Neural cell (in vitro differentiated cells): Measurements from ENCODE around the gene RBP4.

Experiments
- EP300 ChIP-seq: fragments of 450-650 bp; conservative IDR thresholded peaks from 2 replicates; pipeline ENCODE4 v1.6.1; 2014; ENCODE audit warnings: antibody characterized with exemption, mild to moderate bottlenecking, moderate library complexity; ENCODE audit not compliant: poor library complexity, severe bottlenecking
- EZH2 ChIP-seq: fragments of 200-600, 300-800 bp; shearing (Covaris generic), sonication (generic); IDR thresholded peaks from 2 replicates; pipeline ENCODE4 v1.6.1; 2014; ENCODE audit warnings: antibody characterized with exemption, low read length, borderline replicate concordance, mild to moderate bottlenecking; ENCODE audit not compliant: insufficient read depth, poor library complexity, severe bottlenecking
- POLR2AphosphoS5 ChIP-seq: IDR thresholded peaks from 2 replicates; pipeline ENCODE4 v1.6.1; 2012
- RAD21 ChIP-seq: fragments of 450-650 bp; conservative IDR thresholded peaks from 2 replicates; pipeline ENCODE4 v1.6.1; 2014; ENCODE audit warnings: antibody characterized with exemption, mild to moderate bottlenecking, moderate library complexity
- TF ChIP-seq, protein P1 (sequence below): fragments of 450-650 bp; IDR thresholded peaks from 2 replicates; pipeline ENCODE4 v1.5.1; 2014; ENCODE audit warnings: antibody characterized with exemption, mild to moderate bottlenecking, moderate library complexity; ENCODE audit not compliant: poor library complexity, severe bottlenecking
- TF ChIP-seq, protein P2 (sequence below): IDR thresholded peaks from 2 replicates; pipeline ENCODE4 v1.6.1; 2012; ENCODE audit warnings: borderline replicate concordance

DNA sequence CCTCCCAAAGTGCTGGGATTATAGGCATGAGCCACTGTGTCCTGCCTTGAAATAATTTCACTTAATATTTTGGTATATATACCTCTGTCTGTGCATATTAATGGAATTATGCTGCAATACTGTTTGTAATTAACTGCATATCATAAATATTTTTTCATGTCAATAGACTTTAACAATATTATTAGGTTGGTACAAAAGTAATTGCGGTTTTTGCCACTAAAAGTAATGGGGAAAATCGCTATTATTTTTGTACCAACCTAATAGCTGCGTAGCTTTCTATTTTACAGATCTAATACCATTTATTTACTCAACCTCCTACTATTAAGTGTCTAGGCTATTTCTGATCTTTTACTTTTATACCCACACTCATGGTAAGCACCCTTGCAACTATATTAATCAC is 7.4 kb upstream of the RBP4 start:
- TF ChIP-seq, protein P1, sequence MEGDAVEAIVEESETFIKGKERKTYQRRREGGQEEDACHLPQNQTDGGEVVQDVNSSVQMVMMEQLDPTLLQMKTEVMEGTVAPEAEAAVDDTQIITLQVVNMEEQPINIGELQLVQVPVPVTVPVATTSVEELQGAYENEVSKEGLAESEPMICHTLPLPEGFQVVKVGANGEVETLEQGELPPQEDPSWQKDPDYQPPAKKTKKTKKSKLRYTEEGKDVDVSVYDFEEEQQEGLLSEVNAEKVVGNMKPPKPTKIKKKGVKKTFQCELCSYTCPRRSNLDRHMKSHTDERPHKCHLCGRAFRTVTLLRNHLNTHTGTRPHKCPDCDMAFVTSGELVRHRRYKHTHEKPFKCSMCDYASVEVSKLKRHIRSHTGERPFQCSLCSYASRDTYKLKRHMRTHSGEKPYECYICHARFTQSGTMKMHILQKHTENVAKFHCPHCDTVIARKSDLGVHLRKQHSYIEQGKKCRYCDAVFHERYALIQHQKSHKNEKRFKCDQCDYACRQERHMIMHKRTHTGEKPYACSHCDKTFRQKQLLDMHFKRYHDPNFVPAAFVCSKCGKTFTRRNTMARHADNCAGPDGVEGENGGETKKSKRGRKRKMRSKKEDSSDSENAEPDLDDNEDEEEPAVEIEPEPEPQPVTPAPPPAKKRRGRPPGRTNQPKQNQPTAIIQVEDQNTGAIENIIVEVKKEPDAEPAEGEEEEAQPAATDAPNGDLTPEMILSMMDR: no peak
- TF ChIP-seq POLR2AphosphoS5: no peak
- TF ChIP-seq EZH2: no peak
- TF ChIP-seq EP300: no peak
- TF ChIP-seq, protein P2, sequence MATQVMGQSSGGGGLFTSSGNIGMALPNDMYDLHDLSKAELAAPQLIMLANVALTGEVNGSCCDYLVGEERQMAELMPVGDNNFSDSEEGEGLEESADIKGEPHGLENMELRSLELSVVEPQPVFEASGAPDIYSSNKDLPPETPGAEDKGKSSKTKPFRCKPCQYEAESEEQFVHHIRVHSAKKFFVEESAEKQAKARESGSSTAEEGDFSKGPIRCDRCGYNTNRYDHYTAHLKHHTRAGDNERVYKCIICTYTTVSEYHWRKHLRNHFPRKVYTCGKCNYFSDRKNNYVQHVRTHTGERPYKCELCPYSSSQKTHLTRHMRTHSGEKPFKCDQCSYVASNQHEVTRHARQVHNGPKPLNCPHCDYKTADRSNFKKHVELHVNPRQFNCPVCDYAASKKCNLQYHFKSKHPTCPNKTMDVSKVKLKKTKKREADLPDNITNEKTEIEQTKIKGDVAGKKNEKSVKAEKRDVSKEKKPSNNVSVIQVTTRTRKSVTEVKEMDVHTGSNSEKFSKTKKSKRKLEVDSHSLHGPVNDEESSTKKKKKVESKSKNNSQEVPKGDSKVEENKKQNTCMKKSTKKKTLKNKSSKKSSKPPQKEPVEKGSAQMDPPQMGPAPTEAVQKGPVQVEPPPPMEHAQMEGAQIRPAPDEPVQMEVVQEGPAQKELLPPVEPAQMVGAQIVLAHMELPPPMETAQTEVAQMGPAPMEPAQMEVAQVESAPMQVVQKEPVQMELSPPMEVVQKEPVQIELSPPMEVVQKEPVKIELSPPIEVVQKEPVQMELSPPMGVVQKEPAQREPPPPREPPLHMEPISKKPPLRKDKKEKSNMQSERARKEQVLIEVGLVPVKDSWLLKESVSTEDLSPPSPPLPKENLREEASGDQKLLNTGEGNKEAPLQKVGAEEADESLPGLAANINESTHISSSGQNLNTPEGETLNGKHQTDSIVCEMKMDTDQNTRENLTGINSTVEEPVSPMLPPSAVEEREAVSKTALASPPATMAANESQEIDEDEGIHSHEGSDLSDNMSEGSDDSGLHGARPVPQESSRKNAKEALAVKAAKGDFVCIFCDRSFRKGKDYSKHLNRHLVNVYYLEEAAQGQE: no peak
- TF ChIP-seq RAD21: no peak
